Coronary artery (tissue), 2 donors: ENCODE data around the gene IKBKE.

Experiments used
- DNase-seq: peaks from one replicate; pipeline ENCODE4 v3.0.0-alpha.2; 2017; ENCODE audit warnings: low spot score
- H3K27ac ChIP-seq, 2 donors: fragments of 200-600 bp; sonication (generic); one replicate each; pipeline ENCODE4 v1.5.1; 2016 to 2019
- H3K4me3 ChIP-seq: fragments of 200-600 bp; sonication (generic); 2 replicates; pipeline ENCODE4 v1.5.1; 2016; ENCODE audit warnings: mild to moderate bottlenecking, moderate library complexity
- CTCF ChIP-seq: fragments of 200-600 bp; sonication (generic); IDR thresholded peaks from one replicate; pipeline ENCODE4 v1.5.1; 2019; ENCODE audit warnings: antibody characterized with exemption

The IKBKE gene

GRCh38 chr1:206460836-206461426, 9.3 kb upstream of the IKBKE start:
- Histone ChIP-seq H3K27ac (peak overlapping the region in 1 of 2 donors; percentile 13), H3K4me3 (no peak overlapping the region)
- no peak for TF ChIP-seq CTCF
- DNase-seq: no peak

GRCh38 chr1:206461602-206462455, 8.4 kb upstream of the IKBKE start:
- Histone ChIP-seq H3K27ac (peak overlapping the region in 1 of 2 donors; percentile 13), H3K4me3 (no peak overlapping the region)
- no peak for DNase-seq
- peak; percentile 51 for TF ChIP-seq CTCF

DNA sequence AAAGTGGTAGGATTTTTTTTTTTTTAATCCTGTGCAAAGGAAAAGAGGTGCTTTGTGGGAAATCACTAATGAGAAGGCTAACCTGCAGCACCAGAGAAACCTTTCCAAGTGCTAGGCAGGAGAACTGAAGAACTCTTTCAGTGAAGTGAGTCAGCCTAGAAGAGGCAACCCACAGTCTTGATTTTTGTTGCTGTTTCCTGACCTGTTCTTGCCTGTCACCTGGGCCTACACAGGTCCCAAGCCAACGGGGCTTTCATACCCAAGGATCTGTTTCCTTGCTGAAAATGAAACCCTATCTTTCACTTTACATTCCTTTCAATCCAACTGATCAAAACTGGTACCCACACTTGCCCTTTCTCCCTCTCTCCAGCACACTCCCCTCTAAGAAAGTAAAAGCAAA, 7.1 kb upstream of the IKBKE start:
- TF ChIP-seq CTCF: no peak
- Histone ChIP-seq H3K27ac (no peak overlapping the region), H3K4me3 (no peak overlapping the region)
- DNase-seq: no peak

GRCh38 chr1:206463911-206464310, 6.4 kb upstream of the IKBKE start:
- Histone ChIP-seq H3K27ac (peak overlapping the region in 1 of 2 donors; percentile 1), H3K4me3 (no peak overlapping the region)
- TF ChIP-seq CTCF: no peak
- DNase-seq: no peak

- DNase-seq: no peak
- H3K4me3 ChIP-seq: no peak overlapping the region
- H3K27ac ChIP-seq: peak overlapping the region in 1 of 2 donors; percentile 1
- TF ChIP-seq CTCF: no peak
These were observed 5.8 kb upstream of the IKBKE start for GRCh38 chr1:206464456-206464964.

- Histone ChIP-seq H3K27ac (no peak overlapping the region), H3K4me3 (no peak overlapping the region)
- TF ChIP-seq CTCF: no peak
- DNase-seq: no peak
These were observed 4.3 kb upstream of the IKBKE start for GRCh38 chr1:206465951-206466350.
